Activated T-helper 1 cell treated with anti-CD3 and anti-CD28 coated beads, Interleukin-2, amount 50 U/mL, for 16 hours (primary cell): ENCODE measurements around the gene ACR.

Source experiments
- DNase-seq, 2 donors: peaks; one replicate each; pipeline ENCODE4 v3.0.0-alpha.2; 2020; ENCODE audit warnings: low read depth in 1 of 2, low spot score in 1 of 2

The ACR gene

GRCh38 chr22:50716290-50717024 lies 21.5 kb upstream of the ACR start:
- DNase-seq = no peak

DNA sequence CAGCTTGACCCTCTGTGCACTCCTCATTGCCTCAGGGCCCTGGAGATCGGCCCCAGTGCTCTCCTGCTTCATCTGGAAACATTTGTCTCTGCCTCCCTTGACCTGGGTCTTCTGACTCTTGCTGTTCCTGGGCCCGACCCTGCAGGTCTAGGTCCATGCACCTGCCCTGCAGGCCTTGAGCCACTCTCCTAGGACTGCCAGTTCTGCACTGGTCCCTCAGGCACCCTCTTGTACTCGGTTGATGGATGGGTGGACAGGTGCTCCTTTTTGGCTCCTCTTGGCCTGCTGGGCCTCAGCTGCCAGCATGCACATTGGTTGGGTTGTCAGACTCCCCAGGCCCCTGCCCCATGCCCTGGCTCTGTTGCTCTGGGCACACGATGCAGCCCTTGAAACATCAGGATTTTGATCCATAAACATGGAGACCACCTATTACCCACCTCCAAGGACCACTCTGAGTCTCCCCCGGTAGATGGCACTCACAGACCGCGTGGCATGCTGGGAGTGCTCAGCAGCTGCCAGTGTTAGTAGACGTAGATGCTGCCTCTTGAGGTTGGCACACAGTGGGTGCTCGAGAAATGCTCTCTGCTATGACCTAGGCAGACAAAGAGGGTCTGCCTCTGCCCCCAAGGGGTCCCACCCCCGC lies 20.2 kb upstream of the ACR start:
- DNase-seq = no peak

DNA sequence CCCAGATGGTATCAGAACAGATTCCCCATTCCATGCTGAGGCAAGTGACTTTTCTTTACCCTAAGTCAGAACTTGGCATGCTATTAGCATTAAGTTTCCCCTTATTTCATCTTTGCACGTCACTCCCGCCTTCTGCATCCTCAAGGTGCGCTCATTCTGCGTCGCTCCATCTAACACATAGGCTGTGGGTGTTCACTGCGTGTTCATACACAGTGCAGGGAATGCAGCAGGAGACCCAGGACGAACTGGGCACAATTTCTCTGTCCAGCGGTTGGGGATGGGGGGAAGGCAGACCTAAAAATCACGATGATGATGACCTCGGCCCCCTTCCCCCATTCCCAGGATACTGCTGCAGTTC lies 19.7 kb upstream of the ACR start:
- no peak for DNase-seq

DNA sequence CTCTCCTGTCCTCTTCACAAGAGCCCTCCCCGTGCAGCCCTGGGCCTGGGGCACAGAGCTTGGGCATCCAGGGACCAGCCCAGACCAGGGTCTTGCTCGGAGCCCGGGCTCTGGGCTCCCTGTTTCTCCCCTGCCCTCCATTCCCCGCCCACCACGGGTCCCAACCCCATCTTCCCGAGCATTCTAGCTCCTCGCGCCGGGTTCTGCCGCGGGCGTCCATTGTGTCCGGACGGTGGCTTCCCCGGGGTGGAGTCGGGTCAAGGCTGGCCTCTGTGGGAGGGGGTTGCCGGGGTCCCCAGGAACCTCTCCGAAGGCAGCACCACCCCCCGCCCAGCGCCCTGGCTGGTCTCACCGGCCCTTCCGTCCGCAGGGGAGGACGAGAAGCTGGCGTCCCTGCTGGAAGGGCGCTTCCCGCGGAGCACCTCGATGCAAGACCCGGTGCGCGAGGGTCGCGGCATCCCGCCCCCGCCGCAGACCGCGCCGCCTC lies 18.1 kb upstream of the ACR start:
- no peak for DNase-seq

- DNase-seq = no peak
Measured at GRCh38 chr22:50720301-50721256, 17.4 kb upstream of the ACR start.

DNA sequence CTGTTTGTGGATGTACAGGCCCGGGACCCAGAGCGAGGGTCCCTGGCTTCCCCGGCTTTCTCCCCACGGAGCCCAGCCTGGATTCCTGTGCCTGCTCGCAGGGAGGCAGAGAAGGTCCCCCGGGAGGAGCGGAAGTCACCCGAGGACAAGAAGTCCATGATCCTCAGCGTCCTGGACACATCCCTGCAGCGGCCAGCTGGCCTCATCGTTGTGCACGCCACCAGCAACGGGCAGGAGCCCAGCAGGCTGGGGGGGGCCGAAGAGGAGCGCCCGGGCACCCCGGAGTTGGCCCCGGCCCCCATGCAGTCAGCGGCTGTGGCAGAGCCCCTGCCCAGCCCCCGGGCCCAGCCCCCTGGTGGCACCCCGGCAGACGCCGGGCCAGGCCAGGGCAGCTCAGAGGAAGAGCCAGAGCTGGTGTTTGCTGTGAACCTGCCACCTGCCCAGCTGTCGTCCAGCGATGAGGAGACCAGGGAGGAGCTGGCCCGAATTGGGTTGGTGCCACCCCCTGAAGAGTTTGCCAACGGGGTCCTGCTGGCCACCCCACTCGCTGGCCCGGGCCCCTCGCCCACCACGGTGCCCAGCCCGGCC lies 16.7 kb upstream of the ACR start:
- DNase-seq = no peak

DNA sequence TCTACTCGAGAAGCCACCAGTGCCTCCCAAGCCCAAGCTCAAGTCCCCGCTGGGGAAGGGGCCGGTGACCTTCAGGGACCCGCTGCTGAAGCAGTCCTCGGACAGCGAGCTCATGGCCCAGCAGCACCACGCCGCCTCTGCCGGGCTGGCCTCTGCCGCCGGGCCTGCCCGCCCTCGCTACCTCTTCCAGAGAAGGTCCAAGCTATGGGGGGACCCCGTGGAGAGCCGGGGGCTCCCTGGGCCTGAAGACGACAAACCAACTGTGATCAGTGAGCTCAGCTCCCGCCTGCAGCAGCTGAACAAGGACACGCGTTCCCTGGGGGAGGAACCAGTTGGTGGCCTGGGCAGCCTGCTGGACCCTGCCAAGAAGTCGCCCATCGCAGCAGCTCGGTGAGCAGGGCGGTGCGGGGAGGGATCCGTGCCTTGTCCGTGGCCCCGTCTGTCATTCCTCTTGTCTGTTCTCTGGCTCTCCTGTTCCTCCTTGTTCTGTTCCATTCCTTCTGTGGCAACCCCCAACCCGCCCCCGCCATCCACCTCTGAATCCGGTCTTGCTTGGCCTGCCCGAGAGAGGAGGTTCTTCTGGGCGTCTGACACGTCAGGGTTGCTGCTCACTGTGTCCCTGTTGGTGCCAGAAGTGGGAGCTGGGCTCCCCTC lies 15.8 kb upstream of the ACR start:
- no peak for DNase-seq

DNA sequence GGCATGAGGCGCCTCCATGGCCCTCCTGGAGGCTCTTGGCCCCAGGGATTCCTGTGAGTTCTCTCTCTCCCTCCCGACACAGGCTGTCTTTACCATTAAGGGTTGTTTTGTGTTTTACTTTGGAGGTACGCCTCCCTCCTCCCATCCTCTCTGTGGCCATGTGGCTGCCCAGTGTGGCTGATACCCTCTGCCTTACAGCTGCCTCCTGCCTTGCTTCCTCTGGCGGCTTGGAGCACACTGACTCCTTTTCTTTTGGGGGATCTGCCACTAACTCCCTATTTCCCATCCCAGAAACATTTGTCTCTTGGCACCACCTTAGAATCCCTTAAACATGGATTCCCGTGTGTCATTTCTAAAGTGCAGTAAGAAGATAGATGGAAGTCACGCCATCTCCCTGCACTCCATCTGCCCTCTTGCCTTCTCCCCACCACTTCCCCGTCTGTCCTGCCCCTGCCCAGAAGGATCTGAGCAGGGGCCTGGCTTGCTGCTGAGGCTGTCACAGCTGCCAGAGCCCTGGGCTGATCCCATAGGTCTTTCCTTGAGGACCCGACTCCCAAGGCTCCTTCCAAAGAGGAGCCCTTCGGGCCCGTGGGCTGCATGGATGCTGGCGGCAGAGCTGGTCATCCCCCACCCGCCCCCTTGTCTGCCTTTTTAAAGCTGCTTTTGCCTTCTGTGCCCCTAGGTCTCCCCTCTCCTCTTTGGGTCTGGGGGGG lies 15.1 kb upstream of the ACR start:
- no peak for DNase-seq

GRCh38 chr22:50723991-50724390 lies 14.0 kb upstream of the ACR start:
- DNase-seq = no peak

- no peak for DNase-seq
Measured at GRCh38 chr22:50724616-50725015, 13.4 kb upstream of the ACR start.

DNA sequence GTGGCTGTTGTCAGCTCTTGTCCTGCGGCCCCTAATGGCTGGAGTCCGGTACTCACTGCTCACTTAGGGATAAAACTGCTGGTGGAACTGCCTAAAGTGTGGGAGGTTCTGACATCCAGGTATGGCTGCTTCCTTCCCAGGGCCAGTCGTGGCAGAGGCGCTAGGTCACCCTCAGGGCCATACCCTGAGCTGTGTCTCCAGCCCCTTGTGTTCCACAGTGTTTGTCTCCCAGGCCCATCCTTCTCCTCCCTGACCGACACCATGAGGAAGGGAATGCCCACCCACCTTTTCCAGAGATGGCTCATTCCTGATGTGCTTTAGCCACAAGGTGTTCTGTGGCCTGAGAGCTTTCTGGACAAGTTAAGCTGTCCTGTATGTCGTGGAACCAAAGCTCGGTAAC lies 12.4 kb upstream of the ACR start:
- DNase-seq = no peak

DNA sequence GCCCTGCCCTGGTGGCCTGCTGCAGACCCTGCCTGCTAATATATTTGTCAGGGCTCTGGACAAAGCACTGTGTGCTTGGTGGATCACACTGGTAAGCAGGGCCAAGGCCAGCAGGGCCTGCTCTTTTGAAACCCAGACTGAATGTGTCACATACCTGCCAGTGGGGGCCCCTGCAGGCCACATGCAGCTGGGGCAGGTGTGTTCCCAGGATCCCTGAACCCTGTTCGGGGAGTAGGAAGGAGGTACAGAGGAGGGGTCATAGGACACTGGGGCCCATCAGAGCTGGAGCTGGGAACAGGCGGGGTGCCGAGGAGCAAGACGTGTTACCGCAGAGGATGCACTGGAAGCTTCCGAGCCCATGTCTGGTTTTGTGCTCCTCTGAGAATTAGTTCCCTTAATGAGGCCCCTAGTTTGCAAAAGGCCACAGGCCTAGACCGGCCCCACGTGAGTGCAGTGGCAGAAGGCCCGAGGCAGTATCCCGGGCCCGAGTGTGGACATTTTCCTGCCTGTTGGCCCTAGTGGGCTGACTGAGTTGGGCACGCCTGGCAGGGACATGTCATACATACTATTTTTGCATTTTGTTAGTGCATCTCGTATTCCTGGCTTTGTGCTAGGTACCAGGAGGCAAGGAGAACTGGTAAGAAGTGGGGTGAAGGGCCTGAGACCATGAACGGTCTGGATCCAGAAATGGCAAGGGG lies 11.2 kb upstream of the ACR start:
- no peak for DNase-seq

GRCh38 chr22:50727678-50728522 lies 10.1 kb upstream of the ACR start:
- no peak for DNase-seq

GRCh38 chr22:50728523-50728931 lies 9.5 kb upstream of the ACR start:
- no peak for DNase-seq

DNA sequence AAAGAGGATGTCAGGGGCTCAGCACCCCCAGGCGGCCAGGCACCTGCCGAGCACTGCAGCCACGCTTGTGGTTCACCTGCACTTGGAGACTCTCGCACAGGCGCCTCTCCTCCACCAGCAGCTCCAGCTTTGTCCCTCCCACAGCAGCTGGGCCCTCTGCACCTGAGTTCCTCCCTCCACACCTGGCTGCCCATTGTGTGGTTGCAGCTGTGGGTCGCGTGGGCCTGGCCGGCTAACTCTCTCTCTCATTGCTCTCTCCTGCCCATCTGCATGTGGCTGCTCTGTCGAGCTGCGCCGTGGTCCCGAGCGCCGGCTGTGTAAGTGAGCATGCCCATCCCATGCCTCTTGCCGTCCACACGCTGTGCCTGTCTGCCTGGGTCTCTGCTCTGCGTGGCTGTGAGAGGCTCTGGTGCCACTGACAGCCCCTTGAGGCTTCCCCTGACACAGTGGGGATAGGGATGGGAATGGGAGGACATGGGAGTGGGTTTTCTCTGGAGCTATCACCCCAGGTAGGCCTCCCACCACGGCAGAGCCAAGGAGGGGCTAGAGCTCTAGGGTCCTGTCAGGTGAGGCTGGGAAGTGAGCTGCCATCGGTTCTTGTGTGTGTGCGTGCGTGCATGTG lies 8.5 kb upstream of the ACR start:
- DNase-seq = no peak

- DNase-seq = no peak
Measured at GRCh38 chr22:50730013-50730891, 7.8 kb upstream of the ACR start.

DNA sequence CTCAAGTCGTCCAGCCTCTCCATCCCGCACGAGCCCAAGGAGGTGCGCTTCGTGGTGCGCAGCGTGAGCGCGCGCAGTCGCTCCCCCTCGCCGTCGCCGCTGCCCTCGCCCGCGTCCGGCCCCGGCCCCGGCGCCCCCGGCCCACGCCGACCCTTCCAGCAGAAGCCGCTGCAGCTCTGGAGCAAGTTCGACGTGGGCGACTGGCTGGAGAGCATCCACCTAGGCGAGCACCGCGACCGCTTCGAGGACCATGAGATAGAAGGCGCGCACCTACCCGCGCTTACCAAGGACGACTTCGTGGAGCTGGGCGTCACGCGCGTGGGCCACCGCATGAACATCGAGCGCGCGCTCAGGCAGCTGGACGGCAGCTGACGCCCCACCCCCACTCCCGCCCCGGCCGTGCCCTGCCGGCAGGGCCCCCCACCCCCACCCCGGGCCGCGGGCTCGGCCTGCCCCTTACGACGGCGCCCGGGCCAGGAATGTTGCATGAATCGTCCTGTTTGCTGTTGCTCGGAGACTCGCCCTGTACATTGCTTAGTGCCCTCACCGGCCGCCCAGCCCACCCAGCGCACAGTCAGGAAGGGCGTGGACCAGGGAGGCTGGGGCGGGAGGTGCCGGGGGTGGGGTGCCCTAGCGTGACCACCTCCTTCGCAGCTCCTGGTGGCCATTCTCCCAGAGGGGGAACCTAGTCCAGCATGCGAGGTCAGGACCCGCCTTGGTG lies 6.9 kb upstream of the ACR start:
- DNase-seq = no peak
